ENCODE results near the gene FAM3C. TPM values are rescaled to one million over a fixed set of nuclear protein-coding genes. Genes with fewer than 3 reads are reported as not detected.

The FAM3C gene
- total RNA-seq, 1 donor from 2014 or later: 89.7 TPM

DNA sequence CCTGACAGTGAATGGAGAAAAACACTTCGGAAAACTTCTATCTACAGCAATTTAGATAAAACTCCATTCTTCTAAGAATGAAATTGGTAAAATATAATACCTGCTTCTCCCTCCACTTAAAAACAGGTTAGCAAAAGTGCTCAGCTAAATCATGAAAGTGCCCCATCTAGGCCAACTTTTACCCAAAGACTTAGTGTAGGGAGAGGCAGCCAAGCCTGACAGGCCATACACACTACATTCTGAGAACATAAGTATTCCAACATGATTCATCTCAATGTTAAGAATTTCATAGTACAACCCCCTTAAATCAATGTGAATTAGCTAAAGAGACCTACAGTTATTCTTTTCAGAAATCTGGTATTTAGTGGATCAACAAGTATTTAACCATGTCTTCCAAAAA is 7.2 kb downstream of the FAM3C start:
- no peaks in the 10 kb centered on the region for H3K36me3 ChIP-seq (ENCODE audit: control insufficient read depth, insufficient read depth, low read length)
- no peak overlapping the region for H3K4me3 ChIP-seq (ENCODE audit: low read depth, low read length)
- DNase-seq (ENCODE audit: low read depth): no peak
- no peak for TF ChIP-seq CTCF (IDR thresholded peaks at IDR 0.05; ENCODE audit: insufficient read depth, low read length, poor library complexity, severe bottlenecking)
- H3K27me3 ChIP-seq (ENCODE audit: control insufficient read depth, insufficient read depth, low read length): no peaks in the 10 kb centered on the region

DNA sequence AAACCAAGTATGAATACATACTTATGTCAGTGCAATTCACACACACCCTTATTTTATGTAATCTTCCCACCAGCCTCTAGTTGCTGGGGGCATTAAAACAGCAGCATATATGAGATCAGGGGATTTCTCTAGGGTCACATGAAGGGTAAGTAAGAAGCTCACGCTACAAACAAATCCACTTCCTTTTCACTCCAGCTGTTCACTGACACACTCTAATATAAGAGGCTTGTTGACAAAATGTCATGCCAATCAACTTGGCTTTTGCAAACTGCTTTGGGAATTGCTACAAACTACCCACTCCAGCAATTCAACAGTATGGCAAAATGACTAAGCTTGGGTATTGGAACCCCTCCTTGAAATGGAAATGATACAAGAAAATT is 10.3 kb downstream of the FAM3C start:
- no peaks in the 10 kb centered on the region for H3K27me3 ChIP-seq (ENCODE audit: control insufficient read depth, insufficient read depth, low read length)
- H3K36me3 ChIP-seq (ENCODE audit: control insufficient read depth, insufficient read depth, low read length): no peaks in the 10 kb centered on the region
- no peak overlapping the region for H3K4me3 ChIP-seq (ENCODE audit: low read depth, low read length)
- no peak for DNase-seq (ENCODE audit: low read depth)
- TF ChIP-seq CTCF (IDR thresholded peaks at IDR 0.05; ENCODE audit: insufficient read depth, low read length, poor library complexity, severe bottlenecking): no peak

DNA sequence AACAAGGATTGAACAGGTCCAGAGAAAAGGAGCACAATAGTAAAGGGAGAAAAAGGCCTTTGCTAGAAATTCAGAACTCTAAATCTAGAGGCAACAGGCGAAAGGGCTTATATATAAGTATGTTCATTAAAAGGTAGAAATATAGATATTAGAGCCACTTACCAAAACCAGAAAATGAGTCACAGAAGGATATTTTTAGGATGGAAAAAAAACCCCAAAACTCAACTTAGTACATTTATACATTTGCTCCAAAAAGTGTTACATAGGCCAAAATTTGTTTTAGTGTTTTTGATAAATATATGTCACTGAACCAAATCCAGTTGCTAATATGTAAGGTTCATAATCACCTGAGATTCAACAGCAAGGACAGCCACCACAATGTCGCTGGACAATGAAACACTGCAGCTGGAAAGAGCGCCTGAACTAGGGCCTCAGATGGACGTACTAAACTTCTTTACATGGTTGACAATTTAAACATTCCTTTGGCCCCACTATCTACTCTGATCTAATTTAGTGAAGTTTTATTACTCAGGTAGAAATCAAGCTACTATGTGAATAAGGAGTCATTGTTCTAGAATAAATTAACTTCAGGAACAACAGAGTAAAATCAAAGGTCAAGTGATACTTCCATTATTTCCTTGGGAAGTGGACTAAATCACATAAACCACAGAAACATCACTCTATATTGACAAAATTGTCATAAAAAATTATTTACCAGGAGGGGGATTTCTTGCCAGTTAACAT is 10.9 kb downstream of the FAM3C start:
- TF ChIP-seq CTCF (IDR thresholded peaks at IDR 0.05; ENCODE audit: insufficient read depth, low read length, poor library complexity, severe bottlenecking): no peak
- no peak for DNase-seq (ENCODE audit: low read depth)
- H3K27me3 ChIP-seq (ENCODE audit: control insufficient read depth, insufficient read depth, low read length): no peaks in the 10 kb centered on the region
- no peak overlapping the region for H3K4me3 ChIP-seq (ENCODE audit: low read depth, low read length)
- no peaks in the 10 kb centered on the region for H3K36me3 ChIP-seq (ENCODE audit: control insufficient read depth, insufficient read depth, low read length)

DNA sequence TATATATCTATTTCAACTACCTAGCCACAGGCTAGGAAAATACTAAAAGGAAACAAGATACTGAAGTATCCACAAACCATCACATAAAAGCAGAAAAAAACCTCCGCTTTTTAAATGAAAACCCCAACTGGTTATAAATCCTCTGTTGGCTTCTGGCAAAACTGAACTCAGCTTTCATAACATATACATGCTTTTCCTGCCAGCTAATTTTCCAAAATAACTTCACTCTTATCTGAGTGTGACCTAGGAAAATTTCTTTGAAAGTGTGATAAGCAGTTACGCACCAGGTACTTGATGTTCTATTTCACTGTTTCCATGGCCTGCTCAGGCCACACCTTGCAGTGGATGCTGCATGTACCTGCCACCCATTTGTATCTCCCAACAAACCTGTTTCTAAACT is 11.8 kb downstream of the FAM3C start:
- Histone ChIP-seq H3K27me3 (ENCODE audit: control insufficient read depth, insufficient read depth, low read length) (no peaks in the 10 kb centered on the region), H3K4me3 (ENCODE audit: low read depth, low read length) (no peak overlapping the region), H3K36me3 (ENCODE audit: control insufficient read depth, insufficient read depth, low read length) (peaks cover under 1% of the 10 kb centered on the region)
- no peak for DNase-seq (ENCODE audit: low read depth)
- no peak for TF ChIP-seq CTCF (IDR thresholded peaks at IDR 0.05; ENCODE audit: insufficient read depth, low read length, poor library complexity, severe bottlenecking)

- TF ChIP-seq CTCF (IDR thresholded peaks at IDR 0.05; ENCODE audit: insufficient read depth, low read length, poor library complexity, severe bottlenecking): no peak
- no peak for DNase-seq (ENCODE audit: low read depth)
These were observed 12.7 kb downstream of the FAM3C start for GRCh38 chr7:121383235-121383910.

More at GRCh38 chr7:121383235-121383910, 12.7 kb downstream of the FAM3C start:
- Histone ChIP-seq H3K36me3 (ENCODE audit: control insufficient read depth, insufficient read depth, low read length) (peaks cover 2% of the 10 kb centered on the region), H3K27me3 (ENCODE audit: control insufficient read depth, insufficient read depth, low read length) (no peaks in the 10 kb centered on the region), H3K4me3 (ENCODE audit: low read depth, low read length) (no peak overlapping the region)
